HG03469 (cell line): ENCODE data around the gene BAIAP2L2.
"Not testable (repeated sequence)": the region's sequence is repeated elsewhere in the genome, so short reads cannot be mapped to it uniquely, and the experiment has no call there.

Source experiments
- ATAC-seq: cut with Tn5 transposase; IDR thresholded peaks from one replicate; pipeline ENCODE4 v1.9.1; 2021; ENCODE audit warnings: mild to moderate bottlenecking, moderate library complexity, moderate number of reproducible peaks; ENCODE audit not compliant: unreplicated experiment

Gene BAIAP2L2

GRCh38 chr22:38129021-38129420, 18.5 kb upstream of the BAIAP2L2 start:
- ATAC-seq = no peak

- no peak for ATAC-seq
These were observed 17.4 kb upstream of the BAIAP2L2 start for GRCh38 chr22:38127869-38128268.

GRCh38 chr22:38126928-38127668, 16.6 kb upstream of the BAIAP2L2 start:
- ATAC-seq = no peak

GRCh38 chr22:38125751-38126201, 15.3 kb upstream of the BAIAP2L2 start:
- ATAC-seq = no peak

DNA sequence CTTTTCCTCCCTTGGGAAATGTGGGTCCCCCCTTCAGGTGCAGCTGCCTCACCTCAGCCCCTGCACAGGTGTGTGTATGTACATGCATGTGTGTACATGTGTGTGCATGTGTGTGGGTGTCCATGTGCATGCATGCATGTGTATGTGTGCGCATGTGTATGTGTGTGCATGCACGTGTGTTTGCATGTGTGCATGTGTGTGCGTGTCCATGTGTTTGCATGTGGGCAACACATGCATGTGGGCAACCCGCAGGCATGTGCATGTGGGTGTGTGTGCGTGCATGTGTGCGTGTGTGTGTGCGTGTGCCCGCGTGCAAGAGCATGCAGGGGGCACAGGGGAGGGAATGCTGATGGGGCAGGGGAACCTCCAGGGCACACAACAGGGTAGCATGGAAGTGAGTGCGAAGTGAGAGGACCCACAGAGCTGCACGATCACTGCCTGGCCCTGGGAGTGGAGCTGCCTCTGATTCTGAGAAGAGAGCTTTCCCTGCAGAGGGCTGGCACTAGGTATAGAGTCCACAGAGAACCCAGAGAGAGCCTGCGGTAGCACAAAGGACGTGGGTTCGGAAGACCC, 14.6 kb upstream of the BAIAP2L2 start:
- ATAC-seq = no peak

DNA sequence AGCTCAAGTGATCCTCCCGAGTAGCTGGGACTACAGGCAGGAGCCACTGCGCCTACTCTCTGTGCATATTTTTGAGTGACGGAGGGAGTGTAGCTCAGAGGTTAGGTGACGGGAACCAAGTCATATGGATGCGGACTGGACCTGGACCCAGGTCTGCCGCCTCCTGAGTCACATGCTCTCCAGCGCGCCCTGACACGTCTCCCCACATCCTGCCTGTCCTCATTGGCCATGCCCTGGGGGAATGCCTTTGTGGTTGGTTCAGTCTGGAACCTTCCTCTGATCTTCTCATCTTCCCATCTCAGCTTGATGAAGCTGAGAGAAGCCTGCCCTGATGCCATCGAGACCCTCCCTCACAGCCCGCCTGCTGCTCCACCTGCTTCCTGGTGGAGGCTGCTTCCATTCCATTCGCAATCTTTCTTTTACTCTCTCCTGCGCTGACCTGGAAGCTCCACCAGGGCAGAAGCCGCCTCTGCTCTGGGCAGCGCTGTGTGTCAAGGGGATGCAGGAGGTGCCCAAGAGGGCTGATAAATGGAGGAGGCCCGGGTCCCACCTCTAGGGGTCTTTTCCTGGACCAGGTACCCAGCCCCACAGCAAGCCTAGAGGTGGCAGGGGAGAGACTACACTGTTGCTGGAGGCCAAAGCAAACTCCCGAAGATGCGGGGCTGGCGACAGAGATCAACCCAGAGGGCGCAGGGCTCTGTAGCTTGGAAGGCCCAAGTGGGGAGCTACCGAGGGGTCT, 13.9 kb upstream of the BAIAP2L2 start:
- no peak for ATAC-seq

DNA sequence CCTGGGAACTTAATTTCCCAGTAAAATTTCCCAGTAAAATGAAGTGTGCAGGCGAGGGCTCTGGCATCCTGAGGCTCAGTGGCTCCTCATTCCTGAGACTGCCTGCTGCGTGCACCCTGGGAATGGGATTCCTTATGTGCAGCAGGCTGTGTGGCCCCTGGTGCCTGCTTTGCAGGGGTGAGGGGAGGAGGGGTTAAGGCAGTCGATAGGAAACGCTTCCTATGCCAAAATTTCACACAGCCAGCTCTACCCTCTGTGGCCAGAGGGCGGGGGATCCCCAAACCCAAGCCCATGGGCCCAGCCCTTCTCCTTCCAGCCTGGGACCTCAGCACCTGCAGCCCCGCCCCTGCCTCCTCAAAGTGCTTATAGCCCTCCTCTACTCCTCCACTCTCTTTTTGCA, 12.1 kb upstream of the BAIAP2L2 start:
- ATAC-seq = no peak

- ATAC-seq = no peak
These were observed 10.1 kb upstream of the BAIAP2L2 start for GRCh38 chr22:38120359-38121110.

DNA sequence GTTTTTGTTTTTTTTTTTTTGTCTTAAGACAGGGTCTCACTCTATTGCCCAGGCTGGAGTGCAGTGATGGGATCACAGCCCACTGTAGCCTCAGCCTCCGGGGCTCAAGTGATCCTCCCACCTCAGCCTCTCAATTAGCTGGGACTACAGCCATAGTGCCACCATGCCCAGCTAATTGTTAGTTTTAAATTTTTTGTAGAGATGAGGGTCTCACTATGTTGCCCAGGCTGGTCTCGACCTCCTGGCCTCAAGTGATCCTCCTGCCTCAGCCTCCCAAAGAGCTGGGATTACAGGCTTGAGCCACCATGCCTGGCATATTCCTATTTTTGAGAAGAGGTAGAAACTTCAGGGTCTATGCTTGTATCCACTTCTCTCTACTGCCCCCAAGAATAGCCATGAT, 8.3 kb upstream of the BAIAP2L2 start:
- not testable (repeated sequence) for ATAC-seq

- no peak for ATAC-seq
These were observed 7.7 kb upstream of the BAIAP2L2 start for GRCh38 chr22:38118182-38118581.

DNA sequence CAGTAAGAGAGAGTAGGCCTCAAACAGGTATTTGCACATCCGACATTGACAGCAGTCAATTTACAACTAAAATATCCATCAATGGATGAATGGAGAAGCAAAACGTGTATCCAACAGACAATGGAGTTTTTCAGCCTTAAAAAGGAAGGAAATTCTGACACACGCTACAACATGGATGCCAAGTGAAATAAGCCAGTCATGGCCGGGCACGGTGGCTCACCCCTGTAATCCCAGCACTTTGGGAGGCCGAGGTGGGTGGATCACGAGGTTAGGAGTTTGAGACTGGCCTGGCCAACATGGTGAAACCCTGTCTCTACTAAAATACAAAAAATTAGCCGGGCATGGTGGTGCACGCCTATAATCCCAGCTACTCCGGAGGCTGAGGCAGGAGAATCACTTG, 7.1 kb upstream of the BAIAP2L2 start:
- not testable (repeated sequence) for ATAC-seq

GRCh38 chr22:38115423-38116205, 5.1 kb upstream of the BAIAP2L2 start:
- no peak for ATAC-seq

- ATAC-seq = no peak
These were observed 4.3 kb upstream of the BAIAP2L2 start for GRCh38 chr22:38114484-38115398.

- no peak for ATAC-seq
These were observed 1.9 kb upstream of the BAIAP2L2 start for GRCh38 chr22:38112381-38112780.

DNA sequence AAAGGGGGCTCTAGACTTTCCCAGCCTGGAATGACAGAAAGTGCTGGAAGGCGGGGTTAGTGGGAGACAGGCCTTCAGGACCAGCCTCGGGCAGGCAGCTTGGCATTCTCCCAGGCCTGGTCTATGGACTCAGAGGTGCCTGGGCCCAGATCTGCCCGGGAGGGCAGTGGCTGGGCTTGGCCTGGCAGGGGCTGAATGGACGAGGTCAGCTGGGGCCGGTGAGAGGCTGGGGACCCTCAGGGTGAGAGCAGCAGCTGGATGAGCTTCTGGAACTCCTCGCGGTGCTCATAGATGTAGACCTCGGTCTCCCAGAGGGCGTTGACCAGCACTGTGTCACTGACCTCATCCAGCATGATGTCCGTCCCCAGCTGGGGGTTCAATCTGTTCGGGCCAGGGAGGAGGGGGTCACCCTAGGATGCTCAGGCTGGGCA, 1.5 kb upstream of the BAIAP2L2 start:
- ATAC-seq = no peak

DNA sequence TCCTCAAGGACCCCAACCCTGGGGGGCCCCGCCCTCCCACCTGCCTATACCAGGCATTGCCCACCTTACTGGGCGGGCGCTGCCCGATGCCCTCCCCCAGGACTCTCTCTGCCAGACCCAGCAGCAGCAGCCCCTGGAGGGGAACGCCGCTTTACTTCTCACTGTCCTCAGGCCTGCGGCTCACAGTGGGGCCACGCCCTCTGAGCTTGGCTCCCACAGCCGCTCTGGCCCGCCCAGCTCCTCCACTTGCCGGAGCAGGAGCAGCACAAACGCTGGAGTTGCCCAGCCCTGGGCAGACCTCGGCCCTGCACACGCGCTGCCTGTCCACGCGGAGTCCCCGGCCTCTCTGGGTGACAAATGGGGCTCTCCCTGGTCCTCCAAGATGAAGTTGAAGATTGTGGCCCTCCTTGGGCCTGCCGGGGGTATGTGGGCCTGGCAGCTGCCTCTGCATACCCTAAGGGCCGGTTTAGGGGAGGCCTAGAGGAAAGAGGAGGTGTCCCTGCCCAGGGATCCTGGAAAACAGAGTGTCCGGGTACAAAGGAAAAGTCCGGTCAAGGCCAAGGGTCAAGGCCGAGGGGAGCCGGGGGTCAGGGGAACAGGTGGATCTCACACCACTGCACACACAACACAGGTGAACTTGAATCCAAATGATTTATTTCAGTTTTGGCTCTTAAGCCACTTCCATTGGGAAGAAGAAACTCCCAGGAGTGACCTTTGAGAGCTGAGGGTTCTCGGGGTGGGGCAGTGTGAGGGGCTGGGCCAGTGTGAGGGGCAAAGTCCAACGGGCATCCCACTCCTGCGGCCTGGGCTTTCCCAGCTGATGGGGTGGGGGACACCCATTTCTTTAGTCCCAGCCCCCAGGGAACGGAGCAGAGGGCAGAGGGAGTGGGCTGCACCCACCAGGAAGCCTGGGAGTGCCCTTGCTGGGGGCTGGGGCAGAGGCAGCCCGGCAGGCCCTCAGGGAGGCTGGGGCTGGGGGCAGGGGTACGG, 674 bp upstream of the BAIAP2L2 start:
- no peak for ATAC-seq

- no peak for ATAC-seq
These were observed 998 bp downstream of the BAIAP2L2 start for GRCh38 chr22:38109371-38110001.
